ENCODE data around the gene CHRNB1. TPM values are rescaled to one million over a fixed set of nuclear protein-coding genes. Genes with fewer than 3 reads are reported as not detected.

CHRNB1 gene
- total and polyA plus RNA-seq, 2 of the 8 experiments (the other 6 are each of a cell fraction or from before 2014, with no cell fraction given), result 14.1 to 28.2 TPM

DNA sequence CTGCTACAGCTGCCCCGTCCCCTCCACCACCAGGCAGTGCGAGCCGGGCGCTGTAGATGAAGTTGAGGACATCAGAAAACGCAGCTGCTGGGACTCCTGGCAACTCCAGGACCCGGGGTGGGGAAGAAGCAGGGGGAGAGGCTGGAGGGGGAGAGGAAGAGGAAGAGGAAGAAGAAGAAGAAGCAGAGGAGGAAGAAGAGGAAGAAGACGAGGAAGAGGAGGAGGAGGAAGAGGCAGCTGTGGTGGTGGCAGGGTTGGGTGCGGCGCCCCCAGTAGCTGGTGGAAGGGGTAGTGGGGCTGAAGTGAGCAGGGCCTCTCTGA is 21.4 kb downstream of the CHRNB1 start (continued):
- TF ChIP-seq, protein P1, sequence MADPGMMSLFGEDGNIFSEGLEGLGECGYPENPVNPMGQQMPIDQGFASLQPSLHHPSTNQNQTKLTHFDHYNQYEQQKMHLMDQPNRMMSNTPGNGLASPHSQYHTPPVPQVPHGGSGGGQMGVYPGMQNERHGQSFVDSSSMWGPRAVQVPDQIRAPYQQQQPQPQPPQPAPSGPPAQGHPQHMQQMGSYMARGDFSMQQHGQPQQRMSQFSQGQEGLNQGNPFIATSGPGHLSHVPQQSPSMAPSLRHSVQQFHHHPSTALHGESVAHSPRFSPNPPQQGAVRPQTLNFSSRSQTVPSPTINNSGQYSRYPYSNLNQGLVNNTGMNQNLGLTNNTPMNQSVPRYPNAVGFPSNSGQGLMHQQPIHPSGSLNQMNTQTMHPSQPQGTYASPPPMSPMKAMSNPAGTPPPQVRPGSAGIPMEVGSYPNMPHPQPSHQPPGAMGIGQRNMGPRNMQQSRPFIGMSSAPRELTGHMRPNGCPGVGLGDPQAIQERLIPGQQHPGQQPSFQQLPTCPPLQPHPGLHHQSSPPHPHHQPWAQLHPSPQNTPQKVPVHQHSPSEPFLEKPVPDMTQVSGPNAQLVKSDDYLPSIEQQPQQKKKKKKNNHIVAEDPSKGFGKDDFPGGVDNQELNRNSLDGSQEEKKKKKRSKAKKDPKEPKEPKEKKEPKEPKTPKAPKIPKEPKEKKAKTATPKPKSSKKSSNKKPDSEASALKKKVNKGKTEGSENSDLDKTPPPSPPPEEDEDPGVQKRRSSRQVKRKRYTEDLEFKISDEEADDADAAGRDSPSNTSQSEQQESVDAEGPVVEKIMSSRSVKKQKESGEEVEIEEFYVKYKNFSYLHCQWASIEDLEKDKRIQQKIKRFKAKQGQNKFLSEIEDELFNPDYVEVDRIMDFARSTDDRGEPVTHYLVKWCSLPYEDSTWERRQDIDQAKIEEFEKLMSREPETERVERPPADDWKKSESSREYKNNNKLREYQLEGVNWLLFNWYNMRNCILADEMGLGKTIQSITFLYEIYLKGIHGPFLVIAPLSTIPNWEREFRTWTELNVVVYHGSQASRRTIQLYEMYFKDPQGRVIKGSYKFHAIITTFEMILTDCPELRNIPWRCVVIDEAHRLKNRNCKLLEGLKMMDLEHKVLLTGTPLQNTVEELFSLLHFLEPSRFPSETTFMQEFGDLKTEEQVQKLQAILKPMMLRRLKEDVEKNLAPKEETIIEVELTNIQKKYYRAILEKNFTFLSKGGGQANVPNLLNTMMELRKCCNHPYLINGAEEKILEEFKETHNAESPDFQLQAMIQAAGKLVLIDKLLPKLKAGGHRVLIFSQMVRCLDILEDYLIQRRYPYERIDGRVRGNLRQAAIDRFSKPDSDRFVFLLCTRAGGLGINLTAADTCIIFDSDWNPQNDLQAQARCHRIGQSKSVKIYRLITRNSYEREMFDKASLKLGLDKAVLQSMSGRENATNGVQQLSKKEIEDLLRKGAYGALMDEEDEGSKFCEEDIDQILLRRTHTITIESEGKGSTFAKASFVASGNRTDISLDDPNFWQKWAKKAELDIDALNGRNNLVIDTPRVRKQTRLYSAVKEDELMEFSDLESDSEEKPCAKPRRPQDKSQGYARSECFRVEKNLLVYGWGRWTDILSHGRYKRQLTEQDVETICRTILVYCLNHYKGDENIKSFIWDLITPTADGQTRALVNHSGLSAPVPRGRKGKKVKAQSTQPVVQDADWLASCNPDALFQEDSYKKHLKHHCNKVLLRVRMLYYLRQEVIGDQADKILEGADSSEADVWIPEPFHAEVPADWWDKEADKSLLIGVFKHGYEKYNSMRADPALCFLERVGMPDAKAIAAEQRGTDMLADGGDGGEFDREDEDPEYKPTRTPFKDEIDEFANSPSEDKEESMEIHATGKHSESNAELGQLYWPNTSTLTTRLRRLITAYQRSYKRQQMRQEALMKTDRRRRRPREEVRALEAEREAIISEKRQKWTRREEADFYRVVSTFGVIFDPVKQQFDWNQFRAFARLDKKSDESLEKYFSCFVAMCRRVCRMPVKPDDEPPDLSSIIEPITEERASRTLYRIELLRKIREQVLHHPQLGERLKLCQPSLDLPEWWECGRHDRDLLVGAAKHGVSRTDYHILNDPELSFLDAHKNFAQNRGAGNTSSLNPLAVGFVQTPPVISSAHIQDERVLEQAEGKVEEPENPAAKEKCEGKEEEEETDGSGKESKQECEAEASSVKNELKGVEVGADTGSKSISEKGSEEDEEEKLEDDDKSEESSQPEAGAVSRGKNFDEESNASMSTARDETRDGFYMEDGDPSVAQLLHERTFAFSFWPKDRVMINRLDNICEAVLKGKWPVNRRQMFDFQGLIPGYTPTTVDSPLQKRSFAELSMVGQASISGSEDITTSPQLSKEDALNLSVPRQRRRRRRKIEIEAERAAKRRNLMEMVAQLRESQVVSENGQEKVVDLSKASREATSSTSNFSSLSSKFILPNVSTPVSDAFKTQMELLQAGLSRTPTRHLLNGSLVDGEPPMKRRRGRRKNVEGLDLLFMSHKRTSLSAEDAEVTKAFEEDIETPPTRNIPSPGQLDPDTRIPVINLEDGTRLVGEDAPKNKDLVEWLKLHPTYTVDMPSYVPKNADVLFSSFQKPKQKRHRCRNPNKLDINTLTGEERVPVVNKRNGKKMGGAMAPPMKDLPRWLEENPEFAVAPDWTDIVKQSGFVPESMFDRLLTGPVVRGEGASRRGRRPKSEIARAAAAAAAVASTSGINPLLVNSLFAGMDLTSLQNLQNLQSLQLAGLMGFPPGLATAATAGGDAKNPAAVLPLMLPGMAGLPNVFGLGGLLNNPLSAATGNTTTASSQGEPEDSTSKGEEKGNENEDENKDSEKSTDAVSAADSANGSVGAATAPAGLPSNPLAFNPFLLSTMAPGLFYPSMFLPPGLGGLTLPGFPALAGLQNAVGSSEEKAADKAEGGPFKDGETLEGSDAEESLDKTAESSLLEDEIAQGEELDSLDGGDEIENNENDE (IDR thresholded peaks at IDR 0.05; ENCODE audit: insufficient replicate concordance, low read length), result no peak
- no peak for TF ChIP-seq RFX5 (IDR thresholded peaks at IDR 0.05; ENCODE audit: borderline replicate concordance, low read depth, low read length)
- TF ChIP-seq CEBPB (IDR thresholded peaks at IDR 0.05; ENCODE audit: low read depth, low read length), result no peak
- no peak for TF ChIP-seq EZH2 (IDR thresholded peaks at IDR 0.05; ENCODE audit: low read depth, low read length, severe bottlenecking)
- no peak for TF ChIP-seq MAFK (IDR thresholded peaks at IDR 0.05; ENCODE audit: low read depth, low read length)
- TF ChIP-seq CBX5 (IDR thresholded peaks at IDR 0.05; ENCODE audit: low read depth, low read length), result no peak
- no peak for TF ChIP-seq KDM4A (IDR thresholded peaks at IDR 0.05; ENCODE audit: low read depth, low read length, severe bottlenecking)
- no peak for TF ChIP-seq YY1 (IDR thresholded peaks at IDR 0.05; ENCODE audit: low read depth, low read length)
- no peak for TF ChIP-seq TAF1 (IDR thresholded peaks at IDR 0.05; ENCODE audit: low read depth, low read length)
- TF ChIP-seq, protein P2, sequence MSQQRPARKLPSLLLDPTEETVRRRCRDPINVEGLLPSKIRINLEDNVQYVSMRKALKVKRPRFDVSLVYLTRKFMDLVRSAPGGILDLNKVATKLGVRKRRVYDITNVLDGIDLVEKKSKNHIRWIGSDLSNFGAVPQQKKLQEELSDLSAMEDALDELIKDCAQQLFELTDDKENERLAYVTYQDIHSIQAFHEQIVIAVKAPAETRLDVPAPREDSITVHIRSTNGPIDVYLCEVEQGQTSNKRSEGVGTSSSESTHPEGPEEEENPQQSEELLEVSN (IDR thresholded peaks at IDR 0.05), result no peak
- TF ChIP-seq RAD21 (IDR thresholded peaks at IDR 0.05 in 1 of 2, conservative IDR thresholded peaks at IDR 0.05 in 1 of 2; ENCODE audit: low read depth in 2 of 2, low read length in 2 of 2), result no peak
